Measurements from ENCODE around the gene KATNA1.
"Not testable (repeated sequence)": the region's sequence is repeated elsewhere in the genome, so short reads cannot be mapped to it uniquely, and the experiment has no call there.

The KATNA1 gene

GRCh38 chr6:149648148-149649145 is at the start of gene KATNA1:
Gene KATNA1, minus strand, starts transcription at chr6:149648714. Its CDS starts 10,167 bp downstream, at chr6:149638547.
- DNase-seq: peak; percentile 88

- DNase-seq: no peak
Observed at GRCh38 chr6:149698175-149698574, 49.7 kb upstream of the KATNA1 start.

GRCh38 chr6:149696901-149697300 is 48.4 kb upstream of the KATNA1 start:
- DNase-seq: no peak

- DNase-seq: peak; percentile 41
Observed at GRCh38 chr6:149694921-149695320, 46.4 kb upstream of the KATNA1 start.

GRCh38 chr6:149691201-149691600 is 42.7 kb upstream of the KATNA1 start:
- no peak for DNase-seq

GRCh38 chr6:149686230-149686629 is 37.7 kb upstream of the KATNA1 start:
- DNase-seq: no peak

- DNase-seq: peak; percentile 68
Observed at GRCh38 chr6:149683256-149683859, 34.8 kb upstream of the KATNA1 start.

- DNase-seq: not testable (repeated sequence)
Observed at GRCh38 chr6:149681845-149682244, 33.3 kb upstream of the KATNA1 start.

- no peak for DNase-seq
Observed at GRCh38 chr6:149681209-149681608, 32.7 kb upstream of the KATNA1 start.

- peak; percentile 13 for DNase-seq
Observed at GRCh38 chr6:149680503-149680902, 32.0 kb upstream of the KATNA1 start.

- DNase-seq: not testable (repeated sequence)
Observed at GRCh38 chr6:149672265-149672664, 23.8 kb upstream of the KATNA1 start.

- no peak for DNase-seq
Observed at GRCh38 chr6:149660028-149660427, 11.5 kb upstream of the KATNA1 start.

GRCh38 chr6:149657441-149657840 is 8.9 kb upstream of the KATNA1 start:
- DNase-seq: no peak

GRCh38 chr6:149651056-149651455 is 2.5 kb upstream of the KATNA1 start:
- DNase-seq: no peak

GRCh38 chr6:149646599-149646998 is 1.9 kb downstream of the KATNA1 start:
- no peak for DNase-seq

GRCh38 chr6:149642829-149643580 is 5.5 kb downstream of the KATNA1 start:
- no peak for DNase-seq

GRCh38 chr6:149636124-149636523 is 12.4 kb downstream of the KATNA1 start:
- no peak for DNase-seq

GRCh38 chr6:149634315-149634714 is 14.2 kb downstream of the KATNA1 start:
- no peak for DNase-seq

GRCh38 chr6:149628875-149629510 is 19.5 kb downstream of the KATNA1 start:
- DNase-seq: no peak

GRCh38 chr6:149627672-149628071 is 20.8 kb downstream of the KATNA1 start:
- no peak for DNase-seq

GRCh38 chr6:149615805-149616204 is 32.7 kb downstream of the KATNA1 start:
- no peak for DNase-seq

GRCh38 chr6:149614337-149614736 is 34.2 kb downstream of the KATNA1 start:
- no peak for DNase-seq
